ENCODE data around the gene KLK1.

GRCh38 chr19:50791594-50792271 is 31.9 kb downstream of the KLK1 start:
- TF ChIP-seq CTCF (IDR thresholded peaks at IDR 0.05) (no peak), POLR2A (IDR thresholded peaks at IDR 0.05) (no peak)
